Kidney (tissue), 14 donors: ENCODE results near the gene TCF3. TPM values are rescaled to one million over a fixed set of nuclear protein-coding genes. Genes with fewer than 3 reads are reported as not detected.

Experiments used
- DNase-seq, 5 donors: peaks; one replicate each; pipeline ENCODE4 v3.0.0-alpha.2; 2013 to 2020
- FAIRE-seq: peaks from 2 replicates; lab custom pipeline; 2012; peaks lifted over from hg19 to GRCh38; lab: Jason Lieb, UNC
- H3K27ac ChIP-seq, 2 donors: one replicate each; pipeline ENCODE4 v1.7.0; 2013; ENCODE audit warnings: low read depth in 2 of 2, low read length in 2 of 2, inconsistent platforms in 1 of 2
- H3K27me3 ChIP-seq: one replicate; pipeline ENCODE4 v1.7.1; 2013; ENCODE audit warnings: low read length, inconsistent platforms; ENCODE audit not compliant: control insufficient read depth, insufficient read depth
- H3K36me3 ChIP-seq, 3 donors: one replicate each; pipeline versions ENCODE4 v1.7.0 to v1.7.1; 2013; ENCODE audit warnings: low read length in 3 of 3, control low read depth in 1 of 3, inconsistent platforms in 1 of 3; ENCODE audit not compliant: insufficient read depth in 3 of 3, control insufficient read depth in 2 of 3
- H3K4me1 ChIP-seq, 3 donors: one replicate each; pipeline versions ENCODE4 v1.7.0 to v1.7.1; 2013; ENCODE audit warnings: low read length in 3 of 3, inconsistent platforms in 1 of 3, low read depth in 1 of 3; ENCODE audit not compliant: control insufficient read depth in 2 of 3, insufficient read depth in 2 of 3
- H3K4me3 ChIP-seq, 3 donors: one replicate each; pipeline versions ENCODE4 v1.7.0 to v1.8.1; 2013; ENCODE audit warnings: low read length in 3 of 3, control low read depth in 1 of 3, inconsistent platforms in 1 of 3
- H3K9ac ChIP-seq, 3 donors: one replicate each; pipeline versions ENCODE4 v1.7.0 to v1.7.1; 2013; ENCODE audit warnings: low read length in 3 of 3, control low read depth in 1 of 3, inconsistent platforms in 1 of 3
- H3K9me3 ChIP-seq, 3 donors: one replicate each; pipeline versions ENCODE4 v1.7.0 to v1.7.1; 2013; ENCODE audit warnings: low read length in 3 of 3, control low read depth in 1 of 3, inconsistent platforms in 1 of 3; ENCODE audit not compliant: control insufficient read depth in 2 of 3, insufficient read depth in 1 of 3
- intact Hi-C: fragments of 100-400 bp; cut with DNase I; formaldehyde crosslinking; loops from one replicate; pipeline ENCODE4 v1.11.1; 2022
- polyA plus RNA-seq: library from polyadenylated mRNA; stranded (reverse); fragments of 350-450 nt; fragmentation: Illumina TruSeq; extraction: RNeasy Lipid Tissue Mini Kit (QIAGEN cat#74804); gene quantifications from one replicate; pipeline ENCODE4 v1.2.3, GENCODE V29; 2014; ENCODE audit warnings: low read depth, low replicate concordance; ENCODE audit not compliant: insufficient read depth
- total RNA-seq: library from RNA; stranded (reverse); fragmentation: NEBNext Ultra II Directional; extraction: Animal tissue kit (Norgen Biotek cat#: 25700); gene quantifications from one replicate; pipeline ENCODE4 v1.2.1, GENCODE V29; 2021
- TF ChIP-seq, protein P1 (sequence below): IDR thresholded peaks from 3 replicates; pipeline ENCODE4 v1.5.1; 2012; ENCODE audit warnings: mild to moderate bottlenecking, moderate library complexity, borderline replicate concordance; ENCODE audit not compliant: insufficient read depth; ENCODE audit errors: extremely low read depth
- donor health status: control.
- donor health status: control.
- donor health status: control.
- donor health status: control.
- donor health status: control.
- donor health status: DM: yes; HTN: yes; CAD: no.
- donor health status: Normal renal cell carcinoma (clear cell type).

TCF3 gene
- total and polyA plus RNA-seq, 2 donors from 2014 or later: 20.3 to 50.2 TPM

DNA sequence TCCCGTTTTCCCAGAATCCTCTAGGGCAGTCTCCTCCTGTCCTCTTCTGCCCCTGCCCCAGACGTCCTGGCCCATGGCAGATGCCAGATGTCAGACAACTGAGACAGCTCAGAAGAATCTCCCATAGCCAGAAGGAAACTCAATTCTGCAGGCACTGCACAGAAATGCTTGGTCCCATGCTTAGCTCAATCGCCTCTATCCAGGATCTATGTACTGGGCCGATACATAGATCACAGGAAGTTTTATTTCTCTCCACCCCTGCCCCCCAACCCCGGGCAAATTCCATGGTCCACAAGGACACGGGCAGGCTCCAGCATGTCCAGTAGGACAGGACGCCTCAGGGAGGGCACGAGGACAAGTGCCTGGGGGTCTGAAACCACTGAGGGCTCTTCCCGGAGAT is 64.5 kb downstream of the TCF3 start:
- Histone ChIP-seq H3K27ac (no peak overlapping the region), H3K4me3 (no peak overlapping the region), H3K4me1 (peaks cover 0 to 20% (median 8%) of the 10 kb centered on the region in 3 donors), H3K36me3 (no peaks in the 10 kb centered on the region), H3K9ac (no peak overlapping the region), H3K27me3 (no peaks in the 10 kb centered on the region), H3K9me3 (no peaks in the 10 kb centered on the region)
- no peak for FAIRE-seq
- TF ChIP-seq, protein P1, sequence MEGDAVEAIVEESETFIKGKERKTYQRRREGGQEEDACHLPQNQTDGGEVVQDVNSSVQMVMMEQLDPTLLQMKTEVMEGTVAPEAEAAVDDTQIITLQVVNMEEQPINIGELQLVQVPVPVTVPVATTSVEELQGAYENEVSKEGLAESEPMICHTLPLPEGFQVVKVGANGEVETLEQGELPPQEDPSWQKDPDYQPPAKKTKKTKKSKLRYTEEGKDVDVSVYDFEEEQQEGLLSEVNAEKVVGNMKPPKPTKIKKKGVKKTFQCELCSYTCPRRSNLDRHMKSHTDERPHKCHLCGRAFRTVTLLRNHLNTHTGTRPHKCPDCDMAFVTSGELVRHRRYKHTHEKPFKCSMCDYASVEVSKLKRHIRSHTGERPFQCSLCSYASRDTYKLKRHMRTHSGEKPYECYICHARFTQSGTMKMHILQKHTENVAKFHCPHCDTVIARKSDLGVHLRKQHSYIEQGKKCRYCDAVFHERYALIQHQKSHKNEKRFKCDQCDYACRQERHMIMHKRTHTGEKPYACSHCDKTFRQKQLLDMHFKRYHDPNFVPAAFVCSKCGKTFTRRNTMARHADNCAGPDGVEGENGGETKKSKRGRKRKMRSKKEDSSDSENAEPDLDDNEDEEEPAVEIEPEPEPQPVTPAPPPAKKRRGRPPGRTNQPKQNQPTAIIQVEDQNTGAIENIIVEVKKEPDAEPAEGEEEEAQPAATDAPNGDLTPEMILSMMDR: no peak
- intact Hi-C loops: no loop called here
- DNase-seq: no peak

- FAIRE-seq: no peak
- no peak for DNase-seq
- intact Hi-C loops: no loop called here
- Histone ChIP-seq H3K27me3 (no peaks in the 10 kb centered on the region), H3K4me3 (no peak overlapping the region), H3K9ac (no peak overlapping the region), H3K36me3 (peaks cover 0 to 7% (median 0%) of the 10 kb centered on the region in 3 donors), H3K27ac (no peak overlapping the region), H3K4me1 (peaks cover 0 to 8% (median 7%) of the 10 kb centered on the region in 3 donors), H3K9me3 (no peaks in the 10 kb centered on the region)
- TF ChIP-seq, protein P1: no peak
These were observed 67.2 kb downstream of the TCF3 start for GRCh38 chr19:1585243-1585580.

DNA sequence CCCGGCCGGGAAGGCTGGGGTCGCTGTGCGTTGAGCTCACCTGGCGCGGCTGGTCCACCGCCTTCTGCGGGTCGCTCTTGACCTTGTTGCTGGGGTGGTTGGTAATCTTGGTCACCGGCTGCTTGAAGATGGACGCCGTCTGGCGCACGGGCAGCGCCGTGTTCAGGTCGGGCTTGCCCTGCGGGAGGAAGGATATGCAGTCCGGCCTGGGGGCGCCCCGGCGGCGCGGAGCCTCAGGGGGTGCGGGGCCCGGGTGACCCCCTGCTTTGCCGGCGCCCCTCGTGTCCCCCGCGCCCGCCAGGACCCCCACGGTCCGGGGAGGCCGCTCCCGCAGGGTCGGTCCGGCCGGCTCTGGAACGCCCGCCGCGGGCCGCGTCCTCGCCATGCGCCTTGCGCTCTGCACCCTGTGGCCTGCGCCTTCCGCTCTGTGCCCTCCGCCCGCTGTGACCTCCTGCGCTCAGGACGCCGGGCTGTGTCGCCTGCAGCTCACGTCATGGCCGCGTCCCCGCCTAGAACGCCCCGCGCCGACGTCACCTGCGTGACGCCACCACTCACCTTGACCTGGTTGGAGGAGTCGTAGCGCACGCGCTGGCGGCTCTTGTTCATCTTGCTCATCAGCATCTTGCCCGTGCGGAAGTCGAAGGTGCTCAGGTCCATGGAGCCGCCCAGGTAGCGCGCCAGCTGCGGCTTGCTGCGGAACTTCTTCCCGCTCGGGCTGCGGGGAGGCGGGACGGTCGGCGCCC is 67.7 kb downstream of the TCF3 start:
- FAIRE-seq (no peak), DNase-seq (no peak)
- H3K27ac ChIP-seq: no peak overlapping the region
- intact Hi-C loops: no loop called here
- no peaks in the 10 kb centered on the region for H3K9me3 ChIP-seq
- H3K4me3 ChIP-seq: no peak overlapping the region
- peaks cover 0 to 7% (median 0%) of the 10 kb centered on the region in 3 donors for H3K36me3 ChIP-seq
- H3K4me1 ChIP-seq: peaks cover 0 to 8% (median 7%) of the 10 kb centered on the region in 3 donors
- TF ChIP-seq, protein P1: no peak
- no peaks in the 10 kb centered on the region for H3K27me3 ChIP-seq
- H3K9ac ChIP-seq: no peak overlapping the region
